HCT116 (cell line): ENCODE results near the gene STX10. TPM values are rescaled to one million over a fixed set of nuclear protein-coding genes. Genes with fewer than 3 reads are reported as not detected.

Experiments
- ATAC-seq: fragments of 200-7000 bp; cut with Tn5 transposase; 2 replicates; pipeline ENCODE4 v1.9.1; 2020; ENCODE audit warnings: mild to moderate bottlenecking, moderate library complexity
- BruUV-seq: library from RNA; stranded (reverse); fragments of 400-500 nt; replicated peaks from 2 replicates; lab custom pipeline; 2021; lab: Mats Ljungman, UMichigan
- CTCF ChIA-PET: fragments of 300-600 bp; sonication (Branson Sonifier 250); formaldehyde crosslinking; loops from one replicate; lab custom pipeline; 2021; ENCODE audit warnings: antibody characterized with exemption; lab: Charles Lee
- POLR2A ChIA-PET: fragments of 300-600, 350-600 bp; sonication (Branson Sonifier 250); formaldehyde crosslinking; loops from one replicate; lab custom pipeline; 2021; ENCODE audit warnings: antibody characterized with exemption; lab: Charles Lee
- RAD21 ChIA-PET, 2 experiments: fragments of 300-600 bp; sonication (Branson Sonifier 250); formaldehyde crosslinking; loops; one replicate each; lab custom pipeline; 2023; ENCODE audit warnings: low total read pairs in 2 of 2; ENCODE audit not compliant: uncharacterized antibody in 2 of 2, unreplicated experiment in 2 of 2, low non-redundant PET in 1 of 2; lab: Charles Lee
- DNase-seq: peaks from one replicate; pipeline ENCODE4 v3.0.0-alpha.2; 2010; ENCODE audit warnings: low read depth, low spot score
- H2AFZ ChIP-seq: fragments of 200-600 bp; shearing (Covaris generic), sonication (generic); 2 replicates; pipeline ENCODE4 v1.6.1; 2017; ENCODE audit warnings: low read depth, mixed run types, mixed read lengths, antibody characterized with exemption, low read length; ENCODE audit not compliant: poor library complexity, severe bottlenecking
- H3K27ac ChIP-seq: 2 replicates; pipeline ENCODE4 v1.5.1; 2012; ENCODE audit warnings: low read depth, low read length
- H3K27me3 ChIP-seq: fragments of 200-600 bp; sonication (generic); 2 replicates; pipeline ENCODE4 v1.6.1; 2016; ENCODE audit warnings: mixed run types, low read length, mixed read lengths; ENCODE audit not compliant: insufficient read depth
- H3K36me3 ChIP-seq, 2 experiments: fragments of 200-500 bp in 1 of 2; fragments of 200-600 bp in 1 of 2; sonication (Bioruptor generic) in 1 of 2; sonication (generic) in 1 of 2; 2 replicates each; pipeline versions ENCODE4 v1.5.1 to v1.6.1; 2014 to 2016; ENCODE audit warnings: low read length in 2 of 2, inconsistent platforms in 1 of 2, mixed read lengths in 1 of 2, mixed run types in 1 of 2; ENCODE audit not compliant: insufficient read depth in 2 of 2, control insufficient read depth in 1 of 2
- H3K4me1 ChIP-seq, 2 experiments: fragments of 200-600 bp in 1 of 2; sonication (generic) in 1 of 2; 2 replicates each; pipeline versions ENCODE4 v1.5.1 to v1.6.1; 2012 to 2017; ENCODE audit warnings: low read length in 2 of 2, inconsistent platforms in 1 of 2, mild to moderate bottlenecking in 1 of 2, mixed read lengths in 1 of 2, mixed run types in 1 of 2, moderate library complexity in 1 of 2; ENCODE audit not compliant: insufficient read depth in 2 of 2, control insufficient read depth in 1 of 2
- H3K4me2 ChIP-seq: fragments of 200-600 bp; sonication (generic); 2 replicates; pipeline ENCODE4 v1.6.1; 2017; ENCODE audit warnings: mixed run types, low read length, mixed read lengths
- H3K4me3 ChIP-seq, 2 experiments: fragments of 200-600 bp in 1 of 2; sonication (generic) in 1 of 2; replicated peaks in 1 of 2; 2 replicates each; pipeline ENCODE4 v1.5.1; 2011 to 2016; ENCODE audit warnings: low read length in 2 of 2, control low read depth in 1 of 2, low read depth in 1 of 2, mild to moderate bottlenecking in 1 of 2, mixed read lengths in 1 of 2, mixed run types in 1 of 2
- H3K79me2 ChIP-seq: fragments of 200-600 bp; sonication (generic); 2 replicates; pipeline ENCODE4 v1.6.1; 2017; ENCODE audit warnings: mild to moderate bottlenecking, mixed run types, low read length, moderate library complexity, mixed read lengths; ENCODE audit not compliant: insufficient read depth
- H3K9ac ChIP-seq: fragments of 200-600 bp; sonication (generic); 2 replicates; pipeline ENCODE4 v1.6.1; 2016; ENCODE audit warnings: low read length, mixed read lengths
- H3K9me2 ChIP-seq: fragments of 200-600 bp; sonication (generic), shearing (Covaris generic); 2 replicates; pipeline ENCODE4 v1.6.1; 2017; ENCODE audit warnings: mixed run types, mild to moderate bottlenecking, moderate library complexity; ENCODE audit not compliant: insufficient read depth
- H3K9me3 ChIP-seq, 2 experiments: fragments of 200-500 bp in 1 of 2; fragments of 200-600 bp in 1 of 2; sonication (Bioruptor generic) in 1 of 2; sonication (generic) in 1 of 2; 2 replicates each; pipeline ENCODE4 v1.6.1; 2014 to 2017; ENCODE audit warnings: low read length in 2 of 2, mixed read lengths in 2 of 2, inconsistent platforms in 1 of 2, low read depth in 1 of 2, mild to moderate bottlenecking in 1 of 2, mixed run types in 1 of 2, moderate library complexity in 1 of 2; ENCODE audit not compliant: control insufficient read depth in 1 of 2, insufficient read depth in 1 of 2
- H4K20me1 ChIP-seq: fragments of 200-600 bp; sonication (generic), shearing (Covaris generic); 2 replicates; pipeline ENCODE4 v1.6.1; 2017; ENCODE audit warnings: mixed run types, mild to moderate bottlenecking, moderate library complexity; ENCODE audit not compliant: insufficient read depth
- ATF3 ChIP-seq: IDR thresholded peaks from 2 replicates; pipeline ENCODE4 v1.6.1; 2012
- POLR2A ChIP-seq: IDR thresholded peaks from 2 replicates; pipeline ENCODE4 v1.7.0; 2011; ENCODE audit warnings: borderline replicate concordance; ENCODE audit not compliant: insufficient read depth, insufficient read length; ENCODE audit errors: extremely low read depth
- POLR2AphosphoS5 ChIP-seq: IDR thresholded peaks from 2 replicates; pipeline ENCODE4 v1.6.1; 2011; ENCODE audit warnings: mild to moderate bottlenecking, low read depth, low read length, moderate library complexity
- SP1 ChIP-seq: IDR thresholded peaks from 2 replicates; pipeline ENCODE4 v1.6.1; 2012; ENCODE audit warnings: low read depth
- TCF7L2 ChIP-seq: IDR thresholded peaks from 2 replicates; pipeline ENCODE4 v1.7.0; 2011; ENCODE audit warnings: borderline replicate concordance, inconsistent platforms; ENCODE audit not compliant: insufficient read depth, insufficient read length; ENCODE audit errors: extremely low read depth
- YY1 ChIP-seq: IDR thresholded peaks from 2 replicates; pipeline ENCODE4 v1.6.1; 2011; ENCODE audit warnings: low read length, low read depth, moderate library complexity, mild to moderate bottlenecking; ENCODE audit not compliant: insufficient replicate concordance; ENCODE audit errors: extremely low read depth
- intact Hi-C: fragments of 100-400 bp; cut with micrococcal nuclease; formaldehyde crosslinking; loops from 2 replicates; pipeline ENCODE4 v1.10.0; 2022
- total RNA-seq: library from RNA; stranded (reverse); gene quantifications from one replicate; pipeline ENCODE4 v1.2.1, GENCODE V29; 2021; ENCODE audit not compliant: unreplicated experiment

Gene STX10
- total RNA-seq, 1 experiment from 2014 or later, result 149 TPM

- Histone ChIP-seq H3K79me2 (peaks cover 58% of the 10 kb centered on the region), H3K4me2 (peak overlapping the region; percentile 100), H3K9me2 (no peaks in the 10 kb centered on the region), H3K4me3 (peak overlapping the region; percentile 84 to 98), H3K4me1 (peaks cover 37 to 67% of the 10 kb centered on the region in 2 experiments), H3K27me3 (no peaks in the 10 kb centered on the region), H2AFZ (no peak overlapping the region), H3K9me3 (no peaks in the 10 kb centered on the region), H3K9ac (peak overlapping the region; percentile 100), H3K36me3 (peaks cover 0 to 12% of the 10 kb centered on the region in 2 experiments; a peak in 2 of 4 replicates), H3K27ac (peak overlapping the region; percentile 99), H4K20me1 (peaks cover 12% of the 10 kb centered on the region; the same call in 1 of the 2 replicates)
- RAD21 ChIA-PET, result no interaction called here
- DNase-seq (peak; percentile 93), ATAC-seq (peak; percentile 58)
- CTCF ChIA-PET, result interaction anchor here (0.8 to 0.9 kb wide), 2 partner anchors 11 to 34 kb away, joined by 4 read pairs; partner anchors contain the start of gene NACC1
- POLR2A ChIA-PET, result interaction anchor here (0.8 to 2.2 kb wide), 10 partner anchors 9 to 159 kb away, joined by 3 to 36 read pairs (median 6); partner anchors contain the start of gene NACC1
- intact Hi-C loops, result loop anchor here (2.0 to 5.0 kb wide), 3 partner anchors 35 to 696 kb away; partner anchors contain the start of gene TRMT1
- TF ChIP-seq SP1 (no peak), POLR2AphosphoS5 (peak; percentile 94), TCF7L2 (peak; percentile 20), YY1 (peak; percentile 71), ATF3 (no peak), POLR2A (peak; percentile 89)
- no TSS peak for BruUV-seq
These were observed 1.6 kb upstream of the STX10 start for GRCh38 chr19:13151605-13152355.
